Breast epithelium (tissue), 4 donors: Measurements from ENCODE around the gene CISH. TPM values are rescaled to one million over a fixed set of nuclear protein-coding genes. Genes with fewer than 3 reads are reported as not detected.

Experiments
- DNase-seq, 2 donors: peaks; one replicate each; pipeline ENCODE4 v3.0.0-alpha.2; 2019; ENCODE audit warnings: low spot score in 2 of 2
- H3K27ac ChIP-seq, 2 donors: fragments of 200-600 bp; sonication (generic) in 1 of 2; one replicate each; pipeline ENCODE4 v1.5.1; 2016 to 2019; ENCODE audit warnings: mild to moderate bottlenecking in 1 of 2
- H3K27me3 ChIP-seq, 2 donors: fragments of 200-600 bp; sonication (generic) in 1 of 2; one replicate each; pipeline versions ENCODE4 v1.5.1 to v1.6.0; 2017 to 2019; ENCODE audit warnings: control low read depth in 1 of 2, mild to moderate bottlenecking in 1 of 2
- H3K36me3 ChIP-seq: fragments of 200-600 bp; one replicate; pipeline ENCODE4 v1.5.1; 2019
- H3K4me1 ChIP-seq, 2 donors: fragments of 200-600 bp; sonication (generic); one replicate each; pipeline ENCODE4 v1.5.1; 2016 to 2019; ENCODE audit warnings: control low read depth in 1 of 2
- H3K4me3 ChIP-seq, 3 donors: fragments of 200-600 bp; sonication (generic); 1 replicate in 2 of 3; 2 replicates in 1 of 3; pipeline ENCODE4 v1.5.1; 2016 to 2019; ENCODE audit warnings: mild to moderate bottlenecking in 3 of 3, moderate library complexity in 2 of 3
- H3K9me3 ChIP-seq, 2 donors: fragments of 200-600 bp; sonication (generic) in 1 of 2; one replicate each; pipeline ENCODE4 v1.5.1; 2016 to 2019; ENCODE audit warnings: control low read depth in 1 of 2
- CTCF ChIP-seq, 3 donors: fragments of 450-650 bp; IDR thresholded peaks; one replicate each; pipeline ENCODE4 v1.5.1; 2016 to 2017; ENCODE audit warnings: antibody characterized with exemption in 3 of 3, mild to moderate bottlenecking in 3 of 3, moderate library complexity in 3 of 3
- POLR2A ChIP-seq: fragments of 450-650 bp; IDR thresholded peaks from one replicate; pipeline ENCODE4 v1.6.1; 2016; ENCODE audit warnings: antibody characterized with exemption, mild to moderate bottlenecking, moderate library complexity
- POLR2AphosphoS5 ChIP-seq, 3 donors: sonication (generic); formaldehyde crosslinking; IDR thresholded peaks; one replicate each; pipeline ENCODE4 v1.6.1; 2017; ENCODE audit warnings: antibody characterized with exemption in 3 of 3
- intact Hi-C: fragments of 100-400 bp; cut with DNase I; formaldehyde crosslinking; loops from one replicate; pipeline ENCODE4 v1.15.1; 2023; ENCODE audit warnings: low total_unique reads
- total RNA-seq, 3 donors: library from RNA; depleted of rRNA; stranded (reverse); fragments of >200 nt; gene quantifications; one replicate each; pipeline ENCODE4 v1.1.0, GENCODE V29; 2016

CISH gene
- total RNA-seq, 3 donors from 2014 or later: 5.4 to 29.6 (median 17.4) TPM

- Histone ChIP-seq H3K4me1 (no peaks in the 10 kb centered on the region), H3K27me3 (no peaks in the 10 kb centered on the region), H3K27ac (no peak overlapping the region), H3K9me3 (no peaks in the 10 kb centered on the region), H3K4me3 (no peak overlapping the region), H3K36me3 (no peaks in the 10 kb centered on the region)
- intact Hi-C loops: no loop called here
- no peak for DNase-seq
- TF ChIP-seq POLR2A (no peak), POLR2AphosphoS5 (IDR thresholded peaks at IDR 0.05) (no peak), CTCF (IDR thresholded peaks at IDR 0.05) (no peak)
Measured at GRCh38 chr3:50580683-50581458, 30.7 kb downstream of the CISH start.

- no peaks in the 10 kb centered on the region for H3K9me3 ChIP-seq
- no peaks in the 10 kb centered on the region for H3K4me1 ChIP-seq
- no peak overlapping the region for H3K4me3 ChIP-seq
- TF ChIP-seq CTCF (IDR thresholded peaks at IDR 0.05) (no peak), POLR2AphosphoS5 (IDR thresholded peaks at IDR 0.05) (no peak), POLR2A (no peak)
- no peak overlapping the region for H3K27ac ChIP-seq
- H3K27me3 ChIP-seq: no peaks in the 10 kb centered on the region
- DNase-seq: no peak
- H3K36me3 ChIP-seq: no peaks in the 10 kb centered on the region
- intact Hi-C loops: loop anchor here (10.0 kb wide), 1 partner anchor 817 kb away; the partner anchor contains the start of gene RBM15B
Measured at GRCh38 chr3:50577348-50577747, 34.2 kb downstream of the CISH start.

- TF ChIP-seq POLR2AphosphoS5 (IDR thresholded peaks at IDR 0.05): no peak
- TF ChIP-seq CTCF (IDR thresholded peaks at IDR 0.05): no peak
- TF ChIP-seq POLR2A: no peak
- Histone ChIP-seq H3K36me3 (no peaks in the 10 kb centered on the region), H3K27ac (peak overlapping the region in 1 of 2 donors; percentile 57), H3K4me1 (no peaks in the 10 kb centered on the region), H3K4me3 (no peak overlapping the region), H3K9me3 (no peaks in the 10 kb centered on the region), H3K27me3 (no peaks in the 10 kb centered on the region)
- intact Hi-C loops: loop anchor here (10.0 kb wide), 1 partner anchor 819 kb away; the partner anchor contains the start of gene RBM15B
- no peak for DNase-seq
Measured at GRCh38 chr3:50575372-50575771, 36.2 kb downstream of the CISH start.

GRCh38 chr3:50574444-50574831 is 37.1 kb downstream of the CISH start:
- TF ChIP-seq POLR2A (no peak), POLR2AphosphoS5 (IDR thresholded peaks at IDR 0.05) (no peak), CTCF (IDR thresholded peaks at IDR 0.05) (no peak)
- intact Hi-C loops: loop anchor here (10.0 kb wide), 1 partner anchor 820 kb away; the partner anchor contains the start of gene RBM15B
- Histone ChIP-seq H3K36me3 (no peaks in the 10 kb centered on the region), H3K27ac (no peak overlapping the region), H3K9me3 (no peaks in the 10 kb centered on the region), H3K4me1 (no peaks in the 10 kb centered on the region), H3K4me3 (no peak overlapping the region), H3K27me3 (no peaks in the 10 kb centered on the region)
- no peak for DNase-seq
